Choroid plexus epithelial cell (primary cell): Measurements from ENCODE around the gene EFNA3.

ENCODE experiments used
- DNase-seq: peaks from one replicate; pipeline ENCODE4 v3.0.0-alpha.2; 2010; ENCODE audit warnings: low read depth
- H3K4me3 ChIP-seq: 2 replicates; pipeline ENCODE4 v1.5.1; 2011; ENCODE audit warnings: low read depth, mild to moderate bottlenecking, control low read depth, low read length, moderate library complexity
- CTCF ChIP-seq: conservative IDR thresholded peaks from 2 replicates; pipeline ENCODE4 v1.5.1; 2011; ENCODE audit warnings: low read depth, mild to moderate bottlenecking, control low read depth, inconsistent platforms, low read length, moderate library complexity

EFNA3 gene

GRCh38 chr1:155073377-155074242, 5.0 kb upstream of the EFNA3 start:
- no peak for TF ChIP-seq CTCF

GRCh38 chr1:155075535-155075934, 3.1 kb upstream of the EFNA3 start:
- no peak for DNase-seq
- no peak overlapping the region for H3K4me3 ChIP-seq
- no peak for TF ChIP-seq CTCF

More at GRCh38 chr1:155073377-155074242, 5.0 kb upstream of the EFNA3 start:
- DNase-seq: no peak
- no peak overlapping the region for H3K4me3 ChIP-seq

GRCh38 chr1:155076371-155076770, 2.3 kb upstream of the EFNA3 start:
- no peak overlapping the region for H3K4me3 ChIP-seq

GRCh38 chr1:155077346-155077745, 1.3 kb upstream of the EFNA3 start:
- no peak for TF ChIP-seq CTCF
- H3K4me3 ChIP-seq: no peak overlapping the region
- no peak for DNase-seq

More at GRCh38 chr1:155076371-155076770, 2.3 kb upstream of the EFNA3 start:
- DNase-seq: no peak
- no peak for TF ChIP-seq CTCF

- DNase-seq: no peak
- no peak overlapping the region for H3K4me3 ChIP-seq
- TF ChIP-seq CTCF: no peak
Measured at GRCh38 chr1:155077758-155078445, 735 bp upstream of the EFNA3 start.

- no peak for TF ChIP-seq CTCF
- no peak for DNase-seq
- peak overlapping the region; percentile 37 for H3K4me3 ChIP-seq
Measured at GRCh38 chr1:155079210-155079486, 511 bp downstream of the EFNA3 start.
